Loucy (cell line): ENCODE results near the gene MYCBP2.

Experiments
- H2AFZ ChIP-seq: fragments of 200-600 bp; sonication (generic); 2 replicates; pipeline ENCODE4 v1.6.0; 2016; ENCODE audit warnings: antibody characterized with exemption, mild to moderate bottlenecking, low read length, moderate library complexity
- H3F3A ChIP-seq: fragments of 200-600 bp; 2 replicates; pipeline ENCODE4 v1.6.0; 2016; ENCODE audit warnings: antibody characterized with exemption, low read depth, mild to moderate bottlenecking
- H3K27me3 ChIP-seq: fragments of 200-600 bp; sonication (generic); 2 replicates; pipeline ENCODE4 v1.6.1; 2014; ENCODE audit warnings: low read length, mild to moderate bottlenecking; ENCODE audit not compliant: insufficient read depth, poor library complexity, severe bottlenecking
- H3K36me3 ChIP-seq: fragments of 200-600 bp; sonication (generic); 2 replicates; pipeline ENCODE4 v1.6.1; 2016; ENCODE audit warnings: low read length; ENCODE audit not compliant: insufficient read depth
- H3K4me1 ChIP-seq: fragments of 200-600 bp; sonication (generic); 2 replicates; pipeline ENCODE4 v1.5.1; 2014; ENCODE audit warnings: low read length, mild to moderate bottlenecking; ENCODE audit not compliant: insufficient read depth, poor library complexity, severe bottlenecking
- H3K4me2 ChIP-seq: fragments of 200-600 bp; sonication (generic); 2 replicates; pipeline ENCODE4 v1.6.0; 2014; ENCODE audit warnings: antibody characterized with exemption, low read length, low read depth, mild to moderate bottlenecking; ENCODE audit not compliant: poor library complexity, severe bottlenecking
- H3K4me3 ChIP-seq: fragments of 200-600 bp; sonication (generic); 2 replicates; pipeline ENCODE4 v1.5.1; 2014; ENCODE audit warnings: low read length, mild to moderate bottlenecking, mixed read lengths; ENCODE audit not compliant: poor library complexity, severe bottlenecking
- H3K79me2 ChIP-seq: fragments of 200-600 bp; sonication (generic); 2 replicates; pipeline ENCODE4 v1.6.1; 2014; ENCODE audit warnings: low read length; ENCODE audit not compliant: insufficient read depth
- H3K9ac ChIP-seq: fragments of 200-600 bp; sonication (generic); 2 replicates; pipeline ENCODE4 v1.6.0; 2014; ENCODE audit warnings: mild to moderate bottlenecking, low read depth, low read length, moderate library complexity; ENCODE audit not compliant: poor library complexity, severe bottlenecking
- H3K9me2 ChIP-seq: fragments of 200-600 bp; sonication (generic); replicated peaks from 2 replicates; pipeline ENCODE4 v1.6.1; 2016; ENCODE audit warnings: low read depth, low read length, mixed read lengths
- H3K9me3 ChIP-seq: fragments of 200-600 bp; sonication (generic); 2 replicates; pipeline ENCODE4 v1.6.1; 2014; ENCODE audit warnings: mild to moderate bottlenecking, antibody characterized with exemption, low read length, low read depth; ENCODE audit not compliant: insufficient read depth
- H4K20me1 ChIP-seq: fragments of 200-600 bp; sonication (generic); 2 replicates; pipeline ENCODE4 v1.6.0; 2014; ENCODE audit warnings: antibody characterized with exemption, low read length, mild to moderate bottlenecking; ENCODE audit not compliant: insufficient read depth, poor library complexity, severe bottlenecking
- CTCF ChIP-seq: fragments of 200-600 bp; sonication (generic); conservative IDR thresholded peaks from 2 replicates; pipeline ENCODE4 v1.5.1; 2014; ENCODE audit warnings: mild to moderate bottlenecking, antibody characterized with exemption, low read length
- EZH2phosphoT487 ChIP-seq: fragments of 200-600 bp; IDR thresholded peaks from 2 replicates; pipeline ENCODE4 v1.6.1; 2018; ENCODE audit warnings: antibody characterized with exemption, mild to moderate bottlenecking, moderate library complexity, borderline replicate concordance

The MYCBP2 gene

DNA sequence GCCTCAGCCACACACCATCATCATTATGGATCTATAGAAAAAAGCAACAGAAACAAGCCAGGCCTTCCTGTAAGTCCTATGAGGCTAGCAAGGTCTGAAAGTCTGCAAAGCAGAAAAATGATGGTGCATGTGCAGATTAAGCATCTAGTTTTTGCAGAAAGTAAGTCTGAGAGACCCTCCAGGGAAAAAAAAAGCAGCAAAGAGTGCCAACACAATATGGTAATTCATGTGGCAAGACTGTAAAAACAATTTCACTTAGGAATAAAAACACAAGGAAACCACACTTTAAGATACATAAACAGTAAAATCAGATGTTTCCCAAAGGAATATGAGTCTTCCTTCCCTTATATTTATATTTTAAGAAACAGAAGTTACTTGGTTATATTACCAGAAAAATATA lies 187.6 kb downstream of the MYCBP2 start:
- Histone ChIP-seq H3K4me1 (no peaks in the 10 kb centered on the region), H3K4me3 (no peak overlapping the region), H4K20me1 (no peaks in the 10 kb centered on the region), H3K9me3 (no peaks in the 10 kb centered on the region), H3K36me3 (peaks cover 75% of the 10 kb centered on the region; the same call in 1 of the 2 replicates), H3F3A (no peaks in the 10 kb centered on the region), H3K4me2 (no peak overlapping the region), H3K27me3 (no peaks in the 10 kb centered on the region), H3K79me2 (no peaks in the 10 kb centered on the region), H3K9ac (no peak overlapping the region), H2AFZ (no peak overlapping the region), H3K9me2 (no peaks in the 10 kb centered on the region)
- TF ChIP-seq CTCF (no peak), EZH2phosphoT487 (no peak)

GRCh38 chr13:77138813-77139212 lies 188.1 kb downstream of the MYCBP2 start:
- no peak overlapping the region for H3K4me3 ChIP-seq
- H3K36me3 ChIP-seq, result peaks cover 75% of the 10 kb centered on the region; the same call in 1 of the 2 replicates
- TF ChIP-seq EZH2phosphoT487, result no peak
- TF ChIP-seq CTCF, result no peak
- H3K9me2 ChIP-seq, result no peaks in the 10 kb centered on the region
- no peaks in the 10 kb centered on the region for H3K27me3 ChIP-seq
- no peaks in the 10 kb centered on the region for H3F3A ChIP-seq
- no peaks in the 10 kb centered on the region for H3K9me3 ChIP-seq
- H3K9ac ChIP-seq, result no peak overlapping the region
- no peaks in the 10 kb centered on the region for H4K20me1 ChIP-seq
- H3K4me1 ChIP-seq, result no peaks in the 10 kb centered on the region
- H2AFZ ChIP-seq, result no peak overlapping the region
- no peak overlapping the region for H3K4me2 ChIP-seq
- H3K79me2 ChIP-seq, result no peaks in the 10 kb centered on the region

- Histone ChIP-seq H4K20me1 (no peaks in the 10 kb centered on the region), H3K27me3 (no peaks in the 10 kb centered on the region), H3K4me3 (no peak overlapping the region), H3K4me1 (no peaks in the 10 kb centered on the region), H2AFZ (no peak overlapping the region), H3K9ac (no peak overlapping the region), H3F3A (no peaks in the 10 kb centered on the region), H3K9me3 (no peaks in the 10 kb centered on the region), H3K79me2 (no peaks in the 10 kb centered on the region), H3K9me2 (no peaks in the 10 kb centered on the region), H3K36me3 (peaks cover 65% of the 10 kb centered on the region; the same call in 1 of the 2 replicates), H3K4me2 (no peak overlapping the region)
- no peak for TF ChIP-seq CTCF
- no peak for TF ChIP-seq EZH2phosphoT487
Measured at GRCh38 chr13:77136902-77137420, 189.9 kb downstream of the MYCBP2 start.
